SK-N-SH (cell line): Measurements from ENCODE around the gene SLC25A20. TPM values are rescaled to one million over a fixed set of nuclear protein-coding genes. Genes with fewer than 3 reads are reported as not detected.

Experiments
- CTCF ChIA-PET: fragments of 300-600, 350-600 bp; formaldehyde crosslinking; extraction: SDS; loops from one replicate; lab custom pipeline; 2021; lab: Yijun Ruan, JAX
- POLR2A ChIA-PET: fragments of 350-600 bp; sonication (Branson Sonifier 250); formaldehyde crosslinking; extraction: SDS; loops from one replicate; lab custom pipeline; 2020; ENCODE audit warnings: antibody characterized with exemption, inconsistent platforms; lab: Yijun Ruan, JAX
- DNase-seq: peaks from one replicate; pipeline ENCODE4 v3.0.0; 2012
- H2AFZ ChIP-seq: fragments of 200-600 bp; sonication (generic); 2 replicates; pipeline ENCODE4 v1.8.1; 2016; ENCODE audit warnings: antibody characterized with exemption, mild to moderate bottlenecking, low read depth
- H3F3A ChIP-seq: fragments of 200-600 bp; sonication (generic); replicated peaks from 2 replicates; pipeline ENCODE3; 2016; ENCODE audit warnings: antibody characterized with exemption, mild to moderate bottlenecking; ENCODE audit not compliant: insufficient read depth
- H3K27ac ChIP-seq, 2 experiments: fragments of 200-500 bp in 1 of 2; fragments of 200-600 bp in 1 of 2; sonication (Bioruptor generic) in 1 of 2; sonication (generic), shearing (Covaris generic) in 1 of 2; 2 replicates each; pipeline versions ENCODE4 v1.5.1 to v1.6.1; 2014 to 2016; ENCODE audit warnings: low read depth in 2 of 2, inconsistent platforms in 1 of 2, low read length in 1 of 2, mild to moderate bottlenecking in 1 of 2, mixed read lengths in 1 of 2
- H3K27me3 ChIP-seq: fragments of 200-600 bp; sonication (generic), shearing (Covaris generic); 2 replicates; pipeline ENCODE4 v1.6.1; 2016; ENCODE audit warnings: mixed run types; ENCODE audit not compliant: insufficient read depth
- H3K36me3 ChIP-seq, 2 experiments: fragments of 200-500 bp in 1 of 2; fragments of 200-600 bp in 1 of 2; sonication (Bioruptor generic) in 1 of 2; sonication (generic) in 1 of 2; replicated peaks in 1 of 2; 2 replicates each; pipeline versions ENCODE3 to v1.5.1; 2014 to 2016; ENCODE audit warnings: low read length in 1 of 2, mild to moderate bottlenecking in 1 of 2; ENCODE audit not compliant: insufficient read depth in 2 of 2, control insufficient read depth in 1 of 2
- H3K4me1 ChIP-seq, 2 experiments: fragments of 200-500 bp in 1 of 2; fragments of 200-600 bp in 1 of 2; sonication (Bioruptor generic) in 1 of 2; sonication (generic), shearing (Covaris generic) in 1 of 2; 2 replicates each; pipeline versions ENCODE4 v1.5.1 to v1.6.1; 2014 to 2016; ENCODE audit warnings: low read depth in 1 of 2, low read length in 1 of 2, mixed run types in 1 of 2; ENCODE audit not compliant: insufficient read depth in 2 of 2, control insufficient read depth in 1 of 2
- H3K4me2 ChIP-seq: fragments of 200-600 bp; sonication (generic), shearing (Covaris generic); 2 replicates; pipeline ENCODE4 v1.6.1; 2017; ENCODE audit warnings: mixed run types
- H3K4me3 ChIP-seq, 2 experiments: fragments of 200-500 bp in 1 of 2; fragments of 200-600 bp in 1 of 2; sonication (Bioruptor generic) in 1 of 2; sonication (generic), shearing (Covaris generic) in 1 of 2; 2 replicates each; pipeline versions ENCODE4 v1.5.1 to v1.8.1; 2014 to 2016; ENCODE audit warnings: low read depth in 2 of 2, inconsistent platforms in 1 of 2, low read length in 1 of 2, mild to moderate bottlenecking in 1 of 2, mixed read lengths in 1 of 2, moderate library complexity in 1 of 2
- H3K79me2 ChIP-seq: fragments of 200-600 bp; sonication (generic); 2 replicates; pipeline ENCODE4 v1.8.1; 2017; ENCODE audit warnings: mild to moderate bottlenecking; ENCODE audit not compliant: insufficient read depth
- H3K9ac ChIP-seq: fragments of 200-600 bp; sonication (generic); 2 replicates; pipeline ENCODE4 v1.6.1; 2017; ENCODE audit warnings: mixed run types
- H3K9me2 ChIP-seq: fragments of 200-600 bp; sonication (generic); 2 replicates; pipeline ENCODE4 v1.6.1; 2017; ENCODE audit warnings: mixed run types
- H3K9me3 ChIP-seq: fragments of 200-600 bp; sonication (generic); 2 replicates; pipeline ENCODE4 v1.6.1; 2017; ENCODE audit warnings: mixed run types, mild to moderate bottlenecking, moderate library complexity
- H4K20me1 ChIP-seq: fragments of 200-600 bp; sonication (generic); 2 replicates; pipeline ENCODE4 v1.6.1; 2017; ENCODE audit warnings: mild to moderate bottlenecking, mixed run types; ENCODE audit not compliant: insufficient read depth
- CTCF ChIP-seq: fragments of 200-600 bp; sonication (generic); IDR thresholded peaks from 2 replicates; pipeline ENCODE4 v1.6.1; 2017; ENCODE audit warnings: antibody characterized with exemption, mild to moderate bottlenecking, moderate library complexity
- ELF1 ChIP-seq: IDR thresholded peaks from 2 replicates; pipeline ENCODE4 v1.4.0; 2012
- EP300 ChIP-seq, 2 experiments: IDR thresholded peaks; 2 replicates each; pipeline versions ENCODE4 v1.4.0 to v1.6.1; 2012; ENCODE audit warnings: borderline replicate concordance in 1 of 2, low read depth in 1 of 2, low read length in 1 of 2
- FOXJ3 ChIP-seq: sonication (generic); formaldehyde crosslinking; IDR thresholded peaks from 2 replicates; pipeline ENCODE4 v1.5.1; 2020; ENCODE audit warnings: mild to moderate bottlenecking, missing genetic modification reagents
- GATA2 ChIP-seq: sonication (generic); formaldehyde crosslinking; IDR thresholded peaks from 2 replicates; pipeline ENCODE4 v1.5.0; 2020; ENCODE audit warnings: mild to moderate bottlenecking, missing genetic modification reagents
- JUND ChIP-seq: IDR thresholded peaks from 2 replicates; pipeline ENCODE4 v1.4.0; 2012
- MAX ChIP-seq: IDR thresholded peaks from 2 replicates; pipeline ENCODE4 v1.4.0; 2012; ENCODE audit warnings: low read depth
- NRF1 ChIP-seq: IDR thresholded peaks from 2 replicates; pipeline ENCODE4 v1.6.1; 2012; ENCODE audit warnings: low read depth, mild to moderate bottlenecking, low read length
- PBX3 ChIP-seq: IDR thresholded peaks from 2 replicates; pipeline ENCODE4; 2012
- POLR2AphosphoS5 ChIP-seq: IDR thresholded peaks from 2 replicates; pipeline ENCODE4 v1.6.1; 2012; ENCODE audit warnings: low read depth, low read length
- REST ChIP-seq: IDR thresholded peaks from 2 replicates; pipeline ENCODE4 v1.6.1; 2012; ENCODE audit warnings: mild to moderate bottlenecking, low read depth, low read length, moderate library complexity
- RXRA ChIP-seq: IDR thresholded peaks from 2 replicates; pipeline ENCODE4 v1.4.0; 2012; ENCODE audit warnings: low read depth, mild to moderate bottlenecking, borderline replicate concordance
- SMC3 ChIP-seq: IDR thresholded peaks from 2 replicates; pipeline ENCODE4 v1.6.1; 2012; ENCODE audit warnings: low read depth, low read length, improper control_type of control experiment
- TAF1 ChIP-seq: IDR thresholded peaks from 2 replicates; pipeline ENCODE4 v1.6.1; 2012; ENCODE audit warnings: low read depth, mild to moderate bottlenecking, low read length, moderate library complexity, borderline replicate concordance
- TCF12 ChIP-seq: IDR thresholded peaks from 2 replicates; pipeline ENCODE4 v1.4.0; 2012
- TEAD4 ChIP-seq: IDR thresholded peaks from 2 replicates; pipeline ENCODE4 v1.4.0; 2012; ENCODE audit warnings: mild to moderate bottlenecking, borderline replicate concordance; ENCODE audit not compliant: insufficient read depth
- USF2 ChIP-seq: fragments of 150-350 bp; IDR thresholded peaks from 2 replicates; pipeline ENCODE4 v1.6.1; 2017; ENCODE audit warnings: antibody characterized with exemption, low read length, low read depth, borderline replicate concordance
- YY1 ChIP-seq: IDR thresholded peaks from 2 replicates; pipeline ENCODE4 v1.4.0; 2012; ENCODE audit warnings: low read depth, mild to moderate bottlenecking
- ZBTB33 ChIP-seq: IDR thresholded peaks from 2 replicates; pipeline ENCODE4 v1.4.0; 2012; ENCODE audit warnings: low read depth, borderline replicate concordance
- WGBS: methylation state at CpG from one replicate; pipeline ENCODE4 v1.1.6; 2017; ENCODE audit warnings: low lambda C conversion rate; 5-methylcytosine and 5-hydroxymethylcytosine counted together
- polyA plus RNA-seq, 3 experiments: library from polyadenylated mRNA; depleted of rRNA; stranded (reverse); fragments of >200 nt; gene quantifications; 2 replicates each; pipeline ENCODE4 v1.2.3, GENCODE V29; 2012

The SLC25A20 gene
- polyA plus RNA-seq, 1 of the 3 experiments (the other 2 are of a cell fraction): 30.3 TPM

- TF ChIP-seq FOXJ3 (CRISPR knock-in tag) (no peak), EP300 (IDR thresholded peaks at IDR 0.05; ENCODE audit: borderline replicate concordance in 1 of 2, low read depth in 1 of 2, low read length in 1 of 2) (no peak), GATA2 (CRISPR knock-in tag) (no peak), NRF1 (no peak), TCF12 (no peak), ZBTB33 (no peak), POLR2AphosphoS5 (no peak), JUND (no peak), SMC3 (no peak)
These were observed 53.5 kb downstream of the SLC25A20 start (continued) for GRCh38 chr3:48845170-48845569.

GRCh38 chr3:48837163-48837562 is 61.5 kb downstream of the SLC25A20 start:
- H3K9me3 ChIP-seq: no peaks in the 10 kb centered on the region
- ChIA-PET POLR2A (no interaction called here), CTCF (interaction anchor here (1.2 kb wide), 1 partner anchor 9 kb away, joined by 3 read pairs; no protein-coding TSS in a partner anchor)
- no peaks in the 10 kb centered on the region for H3K4me1 ChIP-seq
- H3K4me2 ChIP-seq: no peak overlapping the region
- H3K4me3 ChIP-seq: no peak overlapping the region
- H3K79me2 ChIP-seq: peaks cover 71% of the 10 kb centered on the region
- 93% methylated on average over 2 of the region's 2 CpGs for WGBS
- H3K9ac ChIP-seq: no peak overlapping the region
- H4K20me1 ChIP-seq: peaks cover 3% of the 10 kb centered on the region; the same call in 1 of the 2 replicates
- peaks cover 0 to 5% of the 10 kb centered on the region in 2 experiments for H3K36me3 ChIP-seq
- no peaks in the 10 kb centered on the region for H3K9me2 ChIP-seq
- peaks cover 6% of the 10 kb centered on the region for H3F3A ChIP-seq
- no peak for DNase-seq
- H3K27me3 ChIP-seq: no peaks in the 10 kb centered on the region
- H2AFZ ChIP-seq: no peak overlapping the region
- H3K27ac ChIP-seq: no peak overlapping the region
- TF ChIP-seq CTCF: no peak
- TF ChIP-seq SMC3: no peak
- TF ChIP-seq GATA2 (CRISPR knock-in tag): no peak
- TF ChIP-seq PBX3: no peak
- no peak for TF ChIP-seq ELF1
- no peak for TF ChIP-seq YY1
- TF ChIP-seq TCF12: no peak
- TF ChIP-seq TEAD4: no peak
- no peak for TF ChIP-seq TAF1
- no peak for TF ChIP-seq MAX
- no peak for TF ChIP-seq EP300 (IDR thresholded peaks at IDR 0.05; ENCODE audit: borderline replicate concordance in 1 of 2, low read depth in 1 of 2, low read length in 1 of 2)
- no peak for TF ChIP-seq ZBTB33
- TF ChIP-seq RXRA: no peak
- TF ChIP-seq REST: no peak
- no peak for TF ChIP-seq POLR2AphosphoS5
- TF ChIP-seq USF2: no peak
